ENCODE results near the gene PXK.
A peak's percentile ranks its signal among the peaks of the same experiment; 100 is the strongest.
"Not testable (repeated sequence)": the region's sequence is repeated elsewhere in the genome, so short reads cannot be mapped to it uniquely, and the experiment has no call there.

PXK gene

GRCh38 chr3:58421004-58421403, 88.3 kb downstream of the PXK start:
- no peak for DNase-seq

DNA sequence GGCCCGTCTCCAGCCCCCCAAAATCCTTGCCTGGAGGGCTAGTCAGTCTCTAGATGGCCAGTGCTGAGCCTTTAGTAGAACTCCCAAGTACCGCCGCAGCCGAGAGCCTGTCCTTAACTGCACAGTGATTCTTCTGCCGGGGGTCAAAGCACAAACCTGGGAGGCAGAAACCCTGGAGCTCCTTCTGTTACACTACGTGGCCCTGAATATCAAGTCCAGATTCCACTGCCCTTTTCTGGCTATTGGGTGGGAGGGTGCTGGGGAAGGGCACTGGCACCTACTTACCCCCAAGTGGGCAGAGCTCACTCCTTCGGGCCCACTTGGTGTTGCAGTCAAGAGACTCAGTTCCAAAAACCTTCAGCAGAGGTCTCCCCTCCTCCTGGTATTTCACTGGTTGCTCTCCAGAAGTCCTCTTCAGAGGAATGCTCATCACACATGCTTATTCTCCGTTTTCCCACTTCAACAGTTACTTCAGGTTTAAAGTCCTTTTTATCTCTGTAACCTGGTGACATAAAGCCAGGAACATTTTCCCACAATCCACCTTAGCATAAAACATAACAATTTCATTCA, 90.1 kb downstream of the PXK start:
- DNase-seq: no peak

DNA sequence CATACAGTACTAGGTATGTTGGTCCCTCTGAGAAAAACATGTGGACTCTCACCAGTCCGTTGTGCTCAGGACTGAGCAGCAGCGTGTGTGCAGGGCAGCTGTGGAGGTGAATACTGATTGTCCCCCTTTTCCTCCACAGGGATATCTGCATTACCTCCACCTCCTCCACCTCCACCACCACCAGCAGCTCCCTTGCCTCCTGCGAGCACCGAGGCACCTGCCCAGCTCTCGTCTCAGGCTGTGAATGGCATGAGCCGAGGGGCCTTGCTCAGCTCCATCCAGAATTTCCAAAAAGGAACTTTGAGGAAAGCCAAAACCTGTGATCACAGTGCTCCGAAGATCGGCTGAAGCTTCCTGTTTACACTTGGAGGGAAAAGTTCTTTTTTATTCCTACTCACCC, 91.9 kb downstream of the PXK start:
- DNase-seq: no peak

DNA sequence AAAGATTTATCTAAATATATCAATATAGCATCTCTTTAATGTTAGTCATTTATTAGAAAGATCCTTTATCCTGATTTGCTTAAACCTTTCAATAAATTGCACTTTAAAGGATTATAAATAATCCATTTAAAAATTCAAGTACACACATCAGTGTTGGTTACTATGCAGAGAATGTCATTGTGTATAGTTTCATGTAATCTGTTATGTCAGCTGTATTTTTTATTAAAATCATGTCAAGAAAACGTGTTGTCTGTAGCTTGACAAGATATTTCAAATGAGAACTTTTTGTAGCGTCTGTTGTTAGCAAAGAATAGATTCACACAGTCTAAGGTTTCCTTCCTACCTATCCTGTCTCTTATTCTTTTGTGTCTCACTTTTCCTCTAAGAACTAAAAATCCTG, 93.1 kb downstream of the PXK start:
- DNase-seq: no peak

DNA sequence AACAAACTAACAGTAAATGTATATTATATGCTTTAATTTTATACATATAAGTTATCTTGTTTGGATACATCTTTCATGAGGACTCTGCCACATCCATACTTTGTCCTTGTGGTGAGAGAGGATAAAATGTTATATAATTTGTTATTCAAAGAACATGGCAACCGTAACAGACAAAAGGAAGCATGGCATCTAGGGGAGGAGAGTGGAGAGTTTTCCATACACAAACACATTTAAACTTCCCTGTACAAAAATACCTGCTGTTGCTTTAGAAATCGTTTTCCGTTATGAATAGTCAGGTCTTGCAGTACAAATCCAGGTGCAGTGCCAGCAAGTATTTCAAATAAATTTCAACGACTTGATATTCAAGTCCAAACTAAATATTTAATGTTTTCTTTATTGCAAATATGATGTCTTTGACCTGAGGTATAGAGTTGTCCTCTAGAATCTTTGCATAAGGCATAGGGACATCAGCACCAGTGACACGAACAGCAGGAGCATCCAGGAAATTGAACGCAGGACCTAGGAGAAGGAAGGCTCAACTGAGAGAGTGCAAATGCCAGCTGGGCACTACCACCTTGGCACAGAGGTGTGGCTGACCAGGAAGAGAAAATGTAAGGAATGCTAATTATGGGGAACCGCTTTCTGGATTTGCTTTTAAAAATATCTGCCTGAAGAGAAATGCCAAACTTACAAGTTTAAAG, 95.1 kb downstream of the PXK start:
- DNase-seq: no peak

- DNase-seq: no peak
Observed at GRCh38 chr3:58429657-58430056, 97.0 kb downstream of the PXK start.

GRCh38 chr3:58432905-58433304, 100.2 kb downstream of the PXK start:
- DNase-seq: no peak

DNA sequence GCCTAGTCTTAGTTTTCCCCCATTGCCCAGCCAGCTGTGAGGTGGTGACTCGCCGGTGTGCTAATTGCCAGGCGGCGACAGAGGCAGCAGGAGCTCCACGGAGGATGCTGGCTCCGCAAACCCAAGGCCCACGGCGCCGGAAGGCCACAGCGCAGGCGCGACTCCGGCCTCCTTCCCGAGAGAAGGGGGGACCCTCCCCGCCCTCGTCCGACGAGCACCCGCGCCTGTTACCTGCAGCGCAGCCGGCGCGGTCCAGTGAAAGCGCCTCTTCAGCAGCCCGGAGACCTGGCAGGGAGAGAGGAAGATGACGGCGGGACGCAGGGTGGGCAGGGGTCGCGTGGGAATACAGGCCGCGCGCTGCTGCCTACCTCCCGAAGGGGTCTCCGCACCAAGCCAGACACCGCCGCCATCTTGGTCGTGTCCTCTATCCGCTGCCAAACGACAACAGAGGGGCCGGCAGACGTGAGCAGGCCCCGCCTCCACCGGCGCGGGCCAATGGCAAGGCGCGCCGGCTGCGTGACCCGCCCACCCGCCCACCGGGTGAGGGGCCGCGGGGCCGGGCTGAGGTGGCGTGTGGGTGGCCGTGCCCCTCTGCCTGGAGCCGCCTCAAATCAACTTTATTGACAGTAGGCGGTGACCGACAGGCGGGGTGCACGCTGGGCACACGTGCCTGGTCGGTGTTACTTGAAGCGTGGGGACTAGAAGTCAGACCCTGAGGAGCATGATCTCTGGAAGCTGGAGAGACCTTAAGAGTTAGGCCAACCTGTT, 100.9 kb downstream of the PXK start, which contains the start of gene PDHB:
TSS of gene PDHB (minus strand) at position 433 of the 768 bp plus-strand sequence. CDS start at position 410, 23 bp downstream.
- peak; percentile 86 for DNase-seq

- no peak for DNase-seq
Observed at GRCh38 chr3:58434168-58434504, 101.4 kb downstream of the PXK start.

DNA sequence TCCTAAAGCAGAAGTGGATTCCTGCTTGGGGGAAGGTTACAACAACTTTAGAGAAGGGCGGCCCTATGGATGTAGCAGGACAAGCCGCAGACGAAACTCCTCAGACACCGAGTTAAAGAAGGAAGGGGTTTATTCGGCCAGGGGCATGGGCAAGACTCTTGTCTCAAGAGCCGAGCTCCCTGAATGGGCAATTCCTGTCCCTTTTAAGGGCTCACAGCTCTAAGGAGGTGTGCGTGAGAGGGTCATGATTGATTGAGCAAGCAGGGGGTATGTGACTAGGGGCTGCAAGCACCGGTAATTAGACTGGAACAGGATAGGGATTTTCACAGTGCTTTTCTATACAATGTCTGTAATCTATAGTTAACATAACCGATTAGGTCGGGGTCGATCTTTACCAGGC, 101.8 kb downstream of the PXK start:
- no peak for DNase-seq

DNA sequence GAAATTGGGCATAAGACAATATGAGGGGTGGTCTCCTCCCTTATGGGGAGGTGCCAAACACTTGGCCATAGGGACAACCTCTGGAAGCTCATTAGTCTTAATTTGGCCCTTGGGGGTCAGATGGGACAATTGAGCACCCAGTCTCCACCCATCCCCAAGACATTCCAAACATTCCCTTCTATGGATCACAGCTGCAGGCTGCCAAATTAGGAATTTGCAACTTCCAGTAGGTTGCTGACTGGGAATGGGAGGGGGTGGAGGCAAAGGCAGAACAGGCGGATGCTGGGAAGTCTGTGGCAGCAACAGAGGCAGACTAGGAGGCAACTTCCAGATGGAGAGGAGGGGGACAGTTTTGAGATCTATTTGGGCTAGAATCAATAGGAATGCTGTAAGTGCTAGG, 102.3 kb downstream of the PXK start:
- DNase-seq: no peak

GRCh38 chr3:58437276-58437675, 104.6 kb downstream of the PXK start:
- DNase-seq: not testable (repeated sequence)

GRCh38 chr3:58440996-58441355, 108.3 kb downstream of the PXK start:
- DNase-seq: not testable (repeated sequence)

- no peak for DNase-seq
Observed at GRCh38 chr3:58441514-58442450, 109.1 kb downstream of the PXK start.

DNA sequence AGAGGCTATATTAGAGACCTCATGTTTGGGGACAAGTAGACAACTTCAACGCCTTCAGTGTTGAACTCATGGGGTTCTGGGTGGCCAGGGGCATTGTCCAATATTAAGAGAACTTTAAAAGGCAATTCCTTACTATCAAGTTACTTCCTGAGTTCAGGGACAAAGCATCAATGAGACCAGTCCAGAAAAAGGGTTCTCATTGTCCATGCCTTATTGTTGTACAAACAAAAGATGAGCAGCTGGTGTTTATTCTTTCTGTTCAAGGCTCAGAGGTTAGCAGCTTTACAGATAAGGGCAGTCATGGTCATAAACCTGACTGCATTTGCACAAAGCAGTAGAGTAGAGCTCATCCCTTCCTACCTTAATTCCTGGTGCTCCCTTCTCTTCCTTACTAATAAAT, 119.5 kb downstream of the PXK start:
- no peak for DNase-seq

- DNase-seq: no peak
Observed at GRCh38 chr3:58459160-58459559, 126.5 kb downstream of the PXK start.

- no peak for DNase-seq
Observed at GRCh38 chr3:58462829-58463180, 130.1 kb downstream of the PXK start.

GRCh38 chr3:58463181-58463941, 130.7 kb downstream of the PXK start:
- DNase-seq: peak; percentile 52

DNA sequence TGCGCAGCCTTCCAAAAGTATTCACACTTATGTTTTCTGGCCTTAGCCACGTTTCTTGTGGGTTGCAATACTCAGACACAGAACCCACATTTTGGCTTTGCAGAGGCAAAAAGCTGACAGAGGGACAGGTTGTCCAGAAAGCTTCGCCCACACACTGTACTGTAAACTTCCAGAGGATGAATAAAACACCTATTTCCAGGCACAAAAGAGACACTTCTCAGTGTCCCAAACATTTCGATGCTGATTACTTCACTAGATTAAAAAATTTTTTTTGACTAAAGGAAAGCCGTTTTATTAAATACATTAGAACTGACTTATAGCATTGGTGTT, 131.2 kb downstream of the PXK start:
- DNase-seq: no peak

- DNase-seq: no peak
Observed at GRCh38 chr3:58464866-58465265, 132.2 kb downstream of the PXK start.

GRCh38 chr3:58466899-58467563, 134.3 kb downstream of the PXK start:
- no peak for DNase-seq

- no peak for DNase-seq
Observed at GRCh38 chr3:58469096-58469495, 136.4 kb downstream of the PXK start.

Measured in activated effector memory CD4-positive, alpha-beta T cell treated with Interleukin-2 at 50 U/mL for 16 hours (primary cell).